ENCODE results near the gene PRKCI.

Gene PRKCI

DNA sequence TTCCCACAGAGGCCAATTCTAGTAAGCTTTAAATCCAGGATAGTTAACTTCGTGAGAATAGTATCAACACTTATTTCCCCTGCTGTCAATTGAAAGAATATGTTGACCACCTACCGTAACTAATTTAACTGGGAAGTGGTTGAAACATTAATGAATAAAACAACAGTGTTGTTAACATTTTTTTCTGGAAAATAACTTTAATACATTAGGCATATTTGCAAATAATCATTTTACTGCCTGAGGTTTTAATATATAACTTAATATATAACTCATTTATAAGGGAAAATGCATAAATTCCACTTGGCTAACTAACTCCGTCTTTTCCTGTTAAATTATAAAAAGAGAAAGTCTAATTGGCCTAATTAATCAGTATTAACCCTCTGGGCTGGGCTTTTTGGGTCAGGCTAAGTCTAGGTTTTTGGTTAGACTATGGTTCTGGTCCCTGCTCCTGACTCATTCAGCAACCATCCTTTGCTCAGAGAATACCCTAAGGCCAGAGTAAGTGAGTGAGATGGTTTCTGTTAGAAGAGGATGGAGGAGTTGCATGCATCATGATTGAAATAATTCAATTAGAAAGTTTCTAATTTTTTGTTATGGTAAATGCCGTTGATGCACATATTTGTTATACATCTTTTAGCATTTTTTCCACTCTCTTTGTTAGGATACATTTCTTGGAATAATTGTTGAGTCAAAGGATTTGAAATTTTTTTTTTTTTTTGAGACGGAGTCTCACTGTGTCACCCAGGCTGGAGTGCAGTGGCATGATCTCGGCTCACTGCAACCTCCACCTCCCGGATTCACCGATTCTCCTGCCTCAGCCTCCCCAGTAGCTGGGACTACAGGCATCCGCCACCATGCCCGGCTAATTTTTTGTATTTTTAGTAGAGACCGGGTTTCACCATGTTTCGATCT, 124.5 kb downstream of the PRKCI start:
- Histone ChIP-seq H3K4me3 (ENCODE audit: insufficient read length, low read depth) (no peak overlapping the region), H3K4me1 (ENCODE audit: insufficient read depth, insufficient read length) (no peaks in the 10 kb centered on the region), H3K9me3 (ENCODE audit: insufficient read depth, low read length) (0 out of 2 replicates have a peak, but pooled peaks cover 6% of the 10 kb centered on the region), H3K36me3 (ENCODE audit: insufficient read depth, insufficient read length, low read length) (no peaks in the 10 kb centered on the region), H3K9ac (ENCODE audit: insufficient read length, low read depth) (no peak overlapping the region), H3K27me3 (ENCODE audit: insufficient read depth, insufficient read length) (no peaks in the 10 kb centered on the region)
- TF ChIP-seq SUZ12 (IDR thresholded peaks at IDR 0.05; ENCODE audit: extremely low read depth, insufficient read depth, insufficient read length) (no peak), YY1 (IDR thresholded peaks at IDR 0.05; ENCODE audit: insufficient read depth, insufficient read length) (no peak), ZNF274 (IDR thresholded peaks at IDR 0.05; ENCODE audit: low read depth, low read length) (no peak)
- no peak for DNase-seq (ENCODE audit: low read depth, low spot score)

- Histone ChIP-seq H3K4me3 (ENCODE audit: insufficient read length, low read depth) (no peak overlapping the region), H3K9ac (ENCODE audit: insufficient read length, low read depth) (no peak overlapping the region), H3K9me3 (ENCODE audit: insufficient read depth, low read length) (no peaks in the 10 kb centered on the region), H3K36me3 (ENCODE audit: insufficient read depth, insufficient read length, low read length) (no peaks in the 10 kb centered on the region), H3K27me3 (ENCODE audit: insufficient read depth, insufficient read length) (no peaks in the 10 kb centered on the region), H3K4me1 (ENCODE audit: insufficient read depth, insufficient read length) (no peaks in the 10 kb centered on the region)
- TF ChIP-seq SUZ12 (IDR thresholded peaks at IDR 0.05; ENCODE audit: extremely low read depth, insufficient read depth, insufficient read length) (no peak), ZNF274 (IDR thresholded peaks at IDR 0.05; ENCODE audit: low read depth, low read length) (no peak), YY1 (IDR thresholded peaks at IDR 0.05; ENCODE audit: insufficient read depth, insufficient read length) (no peak)
- no peak for DNase-seq (ENCODE audit: low read depth, low spot score)
Measured at GRCh38 chr3:170350515-170351413, 128.5 kb downstream of the PRKCI start.

DNA sequence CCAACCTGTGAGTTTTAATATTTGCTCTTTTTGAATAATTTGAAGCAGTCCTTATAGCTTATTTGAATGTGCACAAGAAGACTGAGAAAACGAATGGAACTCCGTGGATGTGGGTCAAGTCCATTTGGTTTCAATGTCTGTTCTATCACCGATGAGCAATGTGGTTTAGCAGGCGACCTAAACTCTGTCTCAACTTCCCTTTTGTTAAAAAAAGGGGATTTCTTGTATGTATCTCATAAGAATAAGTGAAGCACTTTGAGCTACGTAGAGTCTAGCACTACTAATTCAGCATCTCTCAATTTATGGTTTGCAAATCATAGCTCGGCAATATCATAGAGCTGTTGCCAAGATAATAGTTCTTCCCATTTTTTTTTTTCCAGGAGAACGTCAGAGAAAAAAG, 130.7 kb downstream of the PRKCI start:
- DNase-seq (ENCODE audit: low read depth, low spot score), result no peak
- Histone ChIP-seq H3K27me3 (ENCODE audit: insufficient read depth, insufficient read length) (no peaks in the 10 kb centered on the region), H3K9me3 (ENCODE audit: insufficient read depth, low read length) (no peaks in the 10 kb centered on the region), H3K4me1 (ENCODE audit: insufficient read depth, insufficient read length) (no peaks in the 10 kb centered on the region), H3K9ac (ENCODE audit: insufficient read length, low read depth) (no peak overlapping the region), H3K36me3 (ENCODE audit: insufficient read depth, insufficient read length, low read length) (no peaks in the 10 kb centered on the region), H3K4me3 (ENCODE audit: insufficient read length, low read depth) (no peak overlapping the region)
- no peak for TF ChIP-seq YY1 (IDR thresholded peaks at IDR 0.05; ENCODE audit: insufficient read depth, insufficient read length)
- TF ChIP-seq SUZ12 (IDR thresholded peaks at IDR 0.05; ENCODE audit: extremely low read depth, insufficient read depth, insufficient read length), result no peak
- TF ChIP-seq ZNF274 (IDR thresholded peaks at IDR 0.05; ENCODE audit: low read depth, low read length), result no peak

DNA sequence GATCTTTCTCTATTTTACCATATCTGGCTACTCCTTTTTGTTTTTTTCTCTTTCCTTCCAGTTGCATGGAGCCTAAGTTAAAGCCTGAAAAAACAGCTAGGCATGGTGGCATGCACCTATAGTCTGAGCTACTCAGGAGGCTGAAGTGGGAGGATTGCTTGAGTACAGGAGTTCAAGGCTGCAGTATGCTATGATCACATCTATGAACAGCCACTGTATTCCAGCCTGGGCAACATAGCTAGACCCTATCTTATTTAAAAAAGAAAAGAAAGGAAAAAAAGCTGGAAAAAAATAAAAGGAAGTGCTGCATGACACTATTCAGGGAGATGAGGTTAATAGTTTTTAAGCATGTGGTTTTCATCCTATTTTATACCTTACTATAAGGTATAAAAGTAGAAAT, 131.3 kb downstream of the PRKCI start:
- Histone ChIP-seq H3K4me3 (ENCODE audit: insufficient read length, low read depth) (no peak overlapping the region), H3K4me1 (ENCODE audit: insufficient read depth, insufficient read length) (no peaks in the 10 kb centered on the region), H3K27me3 (ENCODE audit: insufficient read depth, insufficient read length) (no peaks in the 10 kb centered on the region), H3K9me3 (ENCODE audit: insufficient read depth, low read length) (no peaks in the 10 kb centered on the region), H3K36me3 (ENCODE audit: insufficient read depth, insufficient read length, low read length) (no peaks in the 10 kb centered on the region), H3K9ac (ENCODE audit: insufficient read length, low read depth) (no peak overlapping the region)
- no peak for DNase-seq (ENCODE audit: low read depth, low spot score)
- TF ChIP-seq SUZ12 (IDR thresholded peaks at IDR 0.05; ENCODE audit: extremely low read depth, insufficient read depth, insufficient read length) (no peak), ZNF274 (IDR thresholded peaks at IDR 0.05; ENCODE audit: low read depth, low read length) (no peak), YY1 (IDR thresholded peaks at IDR 0.05; ENCODE audit: insufficient read depth, insufficient read length) (no peak)

GRCh38 chr3:170354760-170355159, 132.5 kb downstream of the PRKCI start:
- no peak for DNase-seq (ENCODE audit: low read depth, low spot score)
- Histone ChIP-seq H3K4me3 (ENCODE audit: insufficient read length, low read depth) (no peak overlapping the region), H3K27me3 (ENCODE audit: insufficient read depth, insufficient read length) (no peaks in the 10 kb centered on the region), H3K9ac (ENCODE audit: insufficient read length, low read depth) (no peak overlapping the region), H3K36me3 (ENCODE audit: insufficient read depth, insufficient read length, low read length) (peaks cover 4% of the 10 kb centered on the region), H3K9me3 (ENCODE audit: insufficient read depth, low read length) (no peaks in the 10 kb centered on the region), H3K4me1 (ENCODE audit: insufficient read depth, insufficient read length) (no peaks in the 10 kb centered on the region)
- TF ChIP-seq ZNF274 (IDR thresholded peaks at IDR 0.05; ENCODE audit: low read depth, low read length) (no peak), SUZ12 (IDR thresholded peaks at IDR 0.05; ENCODE audit: extremely low read depth, insufficient read depth, insufficient read length) (no peak), YY1 (IDR thresholded peaks at IDR 0.05; ENCODE audit: insufficient read depth, insufficient read length) (no peak)

All from NT2/D1 (cell line).